ENCODE measurements around the gene GCLC.
A peak's percentile ranks its signal among the peaks of the same experiment; 100 is the strongest.

The GCLC gene

GRCh38 chr6:53496797-53497375 is 48.0 kb downstream of the GCLC start:
- H3K4me1 ChIP-seq: no peaks in the 10 kb centered on the region
- H3K36me3 ChIP-seq: peaks cover 6% of the 10 kb centered on the region; the same call in 1 of the 2 replicates
- no peak for TF ChIP-seq CTCF (IDR thresholded peaks at IDR 0.05; ENCODE audit: low read depth, low read length)
- no peaks in the 10 kb centered on the region for H3K9me3 ChIP-seq
- peaks cover 5% of the 10 kb centered on the region; the same call in 1 of the 2 replicates for H3K27me3 ChIP-seq
- no peak overlapping the region for H3K4me3 ChIP-seq (ENCODE audit: low read depth, low read length)
- DNase-seq: no peak

- TF ChIP-seq CTCF (IDR thresholded peaks at IDR 0.05; ENCODE audit: low read depth, low read length): no peak
- no peak for DNase-seq
- no peaks in the 10 kb centered on the region for H3K9me3 ChIP-seq
- peaks cover 3% of the 10 kb centered on the region; the same call in 1 of the 2 replicates for H3K36me3 ChIP-seq
- no peaks in the 10 kb centered on the region for H3K4me1 ChIP-seq
- no peak overlapping the region for H3K4me3 ChIP-seq (ENCODE audit: low read depth, low read length)
- H3K27me3 ChIP-seq: peaks cover 5% of the 10 kb centered on the region; the same call in 1 of the 2 replicates
Measured at GRCh38 chr6:53495506-53496499, 49.1 kb downstream of the GCLC start.

GRCh38 chr6:53494076-53494475 is 50.8 kb downstream of the GCLC start:
- Histone ChIP-seq H3K4me1 (no peaks in the 10 kb centered on the region), H3K4me3 (ENCODE audit: low read depth, low read length) (no peak overlapping the region), H3K36me3 (peaks cover 3% of the 10 kb centered on the region; the same call in 1 of the 2 replicates), H3K27me3 (peaks cover 5% of the 10 kb centered on the region; the same call in 1 of the 2 replicates), H3K9me3 (no peaks in the 10 kb centered on the region)
- no peak for TF ChIP-seq CTCF (IDR thresholded peaks at IDR 0.05; ENCODE audit: low read depth, low read length)
- no peak for DNase-seq

DNA sequence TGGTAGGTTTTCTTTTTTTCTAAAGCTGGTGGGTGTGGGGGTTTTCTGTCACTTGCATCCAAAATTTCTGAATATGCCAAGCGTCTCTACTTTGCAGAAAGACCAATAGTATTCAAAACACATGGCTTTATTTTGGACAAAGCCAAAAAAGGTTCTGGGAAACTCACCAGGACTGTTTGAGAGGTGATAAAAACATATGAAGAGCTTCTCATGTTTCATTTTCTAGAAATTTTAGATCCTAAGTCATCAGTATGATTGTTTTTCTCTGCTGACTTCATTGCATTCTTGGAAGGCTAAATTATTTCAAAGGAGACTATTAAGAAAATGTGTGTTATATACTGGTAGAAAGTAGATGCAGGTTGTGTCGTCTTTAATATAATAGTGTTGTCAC is 51.3 kb downstream of the GCLC start:
- Histone ChIP-seq H3K27me3 (peaks cover 5% of the 10 kb centered on the region; the same call in 1 of the 2 replicates), H3K36me3 (peaks cover 3% of the 10 kb centered on the region; the same call in 1 of the 2 replicates), H3K4me3 (ENCODE audit: low read depth, low read length) (no peak overlapping the region), H3K4me1 (no peaks in the 10 kb centered on the region), H3K9me3 (no peaks in the 10 kb centered on the region)
- no peak for TF ChIP-seq CTCF (IDR thresholded peaks at IDR 0.05; ENCODE audit: low read depth, low read length)
- no peak for DNase-seq

GRCh38 chr6:53492860-53493634 is 51.9 kb downstream of the GCLC start:
- Histone ChIP-seq H3K9me3 (no peaks in the 10 kb centered on the region), H3K4me3 (ENCODE audit: low read depth, low read length) (peak overlapping the region; percentile 29; the same call in 1 of the 2 replicates), H3K36me3 (no peaks in the 10 kb centered on the region), H3K4me1 (no peaks in the 10 kb centered on the region), H3K27me3 (peaks cover 5% of the 10 kb centered on the region; the same call in 1 of the 2 replicates)
- DNase-seq: peak; percentile 15
- TF ChIP-seq CTCF (IDR thresholded peaks at IDR 0.05; ENCODE audit: low read depth, low read length): peak; percentile 69
